Activated naive CD4-positive, alpha-beta T cell treated with anti-CD3 and anti-CD28 coated beads, Interleukin-2, amount 50 U/mL, for 72 hours (primary cell): ENCODE results near the gene B4GALT3. TPM values are rescaled to one million over a fixed set of nuclear protein-coding genes. Genes with fewer than 3 reads are reported as not detected.

ENCODE experiments used
- ATAC-seq, 2 donors: fragments of 150-1000 bp; cut with Tn5 transposase; 2 replicates each; pipeline ENCODE4 v1.10.0; 2021; ENCODE audit warnings: mild to moderate bottlenecking in 2 of 2, moderate library complexity in 2 of 2
- DNase-seq, 2 donors: peaks; one replicate each; pipeline ENCODE4 v3.0.0; 2021 to 2022; ENCODE audit warnings: low spot score in 2 of 2
- H3K27ac Mint-ChIP-seq, 2 donors: one replicate each; pipeline ENCODE4 v1.8.0; 2022; ENCODE audit warnings: mild to moderate bottlenecking in 2 of 2, mixed read lengths in 2 of 2
- H3K36me3 Mint-ChIP-seq, 2 donors: one replicate each; pipeline ENCODE4 v1.8.0; 2022; ENCODE audit warnings: mixed read lengths in 2 of 2
- H3K9me3 Mint-ChIP-seq, 2 donors: one replicate each; pipeline ENCODE4 v1.8.0; 2022; ENCODE audit warnings: mixed read lengths in 2 of 2
- total RNA-seq, 2 donors: library from RNA; stranded (reverse); gene quantifications; one replicate each; pipeline ENCODE4 v1.2.3, GENCODE V29; 2022

Gene B4GALT3
- total RNA-seq, 2 donors from 2014 or later, result 39.0 to 92.4 TPM

- ATAC-seq, result no peak
- peaks cover 20 to 27% of the 10 kb centered on the region in 2 donors for H3K36me3 Mint-ChIP-seq
- H3K9me3 Mint-ChIP-seq, result no peaks in the 10 kb centered on the region
- DNase-seq, result no peak
- peak within 1 kb of the TSS; percentile 73 to 84 for H3K27ac Mint-ChIP-seq
Observed at GRCh38 chr1:161215076-161215475, 37.8 kb upstream of the B4GALT3 start, which contains the start of gene FCER1G. Gene FCER1G, plus strand, starts transcription at chr1:161215295. Its CDS starts 27 bp downstream, at chr1:161215322.

GRCh38 chr1:161214369-161214768 lies 37.1 kb upstream of the B4GALT3 start:
- peaks cover 26 to 34% of the 10 kb centered on the region in 2 donors for H3K36me3 Mint-ChIP-seq

GRCh38 chr1:161209790-161210409 lies 32.6 kb upstream of the B4GALT3 start:
- peak overlapping the region; percentile 20 to 31 for H3K27ac Mint-ChIP-seq
- DNase-seq, result peak in 1 of 2 donors; percentile 74
- peaks cover 37 to 39% of the 10 kb centered on the region in 2 donors for H3K36me3 Mint-ChIP-seq
- no peaks in the 10 kb centered on the region for H3K9me3 Mint-ChIP-seq
- peak; percentile 90 to 95 for ATAC-seq

More at GRCh38 chr1:161214369-161214768, 37.1 kb upstream of the B4GALT3 start:
- H3K9me3 Mint-ChIP-seq, result no peaks in the 10 kb centered on the region
- peak overlapping the region in 1 of 2 donors; percentile 63 for H3K27ac Mint-ChIP-seq
- ATAC-seq, result no peak
- DNase-seq, result no peak

- ATAC-seq (no peak), DNase-seq (no peak)
- no peaks in the 10 kb centered on the region for H3K9me3 Mint-ChIP-seq
- H3K36me3 Mint-ChIP-seq, result peaks cover 41 to 42% of the 10 kb centered on the region in 2 donors
- H3K27ac Mint-ChIP-seq, result peak overlapping the region in 1 of 2 donors; percentile 60
Observed at GRCh38 chr1:161207173-161207572, 29.9 kb upstream of the B4GALT3 start.

GRCh38 chr1:161206411-161207140 lies 29.3 kb upstream of the B4GALT3 start:
- Mint-ChIP-seq H3K9me3 (no peaks in the 10 kb centered on the region), H3K27ac (peak overlapping the region; percentile 76 to 86), H3K36me3 (peaks cover 38 to 43% of the 10 kb centered on the region in 2 donors)
- DNase-seq (no peak), ATAC-seq (no peak)

GRCh38 chr1:161201836-161202712 lies 24.8 kb upstream of the B4GALT3 start, which contains the start of gene NDUFS2:
Gene NDUFS2, plus strand, starts transcription at chr1:161202367. Its CDS starts 19 bp downstream, at chr1:161202386.
- ATAC-seq, result peak; percentile 99 to 100
- peaks cover 23 to 32% of the 10 kb centered on the region in 2 donors for H3K36me3 Mint-ChIP-seq
- no peaks in the 10 kb centered on the region for H3K9me3 Mint-ChIP-seq
- peak; percentile 86 to 95 for DNase-seq
- H3K27ac Mint-ChIP-seq, result peak within 1 kb of the TSS; percentile 95 to 97

- peaks cover 23 to 28% of the 10 kb centered on the region in 2 donors for H3K36me3 Mint-ChIP-seq
- ATAC-seq (peak in 1 of 2 donors; percentile 1), DNase-seq (no peak)
- no peaks in the 10 kb centered on the region for H3K9me3 Mint-ChIP-seq
- peak overlapping the region; percentile 95 to 97 for H3K27ac Mint-ChIP-seq
Observed at GRCh38 chr1:161200992-161201835, 23.9 kb upstream of the B4GALT3 start.

- Mint-ChIP-seq H3K9me3 (no peaks in the 10 kb centered on the region), H3K36me3 (peaks cover 23% of the 10 kb centered on the region in 2 donors), H3K27ac (peak overlapping the region; percentile 95 to 97)
- no peak for DNase-seq
- no peak for ATAC-seq
Observed at GRCh38 chr1:161200421-161200991, 23.2 kb upstream of the B4GALT3 start.

- Mint-ChIP-seq H3K27ac (peak overlapping the region; percentile 95 to 97), H3K9me3 (no peaks in the 10 kb centered on the region), H3K36me3 (peaks cover 22% of the 10 kb centered on the region in 2 donors)
- DNase-seq (no peak), ATAC-seq (no peak)
Observed at GRCh38 chr1:161199506-161200139, 22.3 kb upstream of the B4GALT3 start.

GRCh38 chr1:161198897-161199431 lies 21.7 kb upstream of the B4GALT3 start, which contains the start of gene ADAMTS4:
Gene ADAMTS4, minus strand, starts transcription at chr1:161199054. Its CDS starts 427 bp downstream, at chr1:161198627.
- no peak for DNase-seq
- H3K27ac Mint-ChIP-seq, result peak within 1 kb of the TSS; percentile 95 to 97
- no peaks in the 10 kb centered on the region for H3K9me3 Mint-ChIP-seq
- peaks cover 15 to 16% of the 10 kb centered on the region in 2 donors for H3K36me3 Mint-ChIP-seq
- ATAC-seq, result no peak

GRCh38 chr1:161198194-161198896 lies 21.0 kb upstream of the B4GALT3 start:
- Mint-ChIP-seq H3K9me3 (no peaks in the 10 kb centered on the region), H3K27ac (peak overlapping the region in 1 of 2 donors; percentile 95), H3K36me3 (peaks cover 10% of the 10 kb centered on the region in 2 donors)
- no peak for ATAC-seq
- no peak for DNase-seq

- peak overlapping the region; percentile 28 to 92 for H3K27ac Mint-ChIP-seq
Observed at GRCh38 chr1:161197560-161198193, 20.4 kb upstream of the B4GALT3 start.

GRCh38 chr1:161196521-161197451 lies 19.5 kb upstream of the B4GALT3 start:
- Mint-ChIP-seq H3K9me3 (no peaks in the 10 kb centered on the region), H3K36me3 (no peaks in the 10 kb centered on the region), H3K27ac (peak overlapping the region in 1 of 2 donors; percentile 92)
- ATAC-seq (no peak), DNase-seq (no peak)

More at GRCh38 chr1:161197560-161198193, 20.4 kb upstream of the B4GALT3 start:
- H3K9me3 Mint-ChIP-seq, result no peaks in the 10 kb centered on the region
- H3K36me3 Mint-ChIP-seq, result peaks cover 6 to 8% of the 10 kb centered on the region in 2 donors
- DNase-seq, result no peak
- no peak for ATAC-seq
